ENCODE results near the gene AP2A2.
"Not testable (repeated sequence)": the region's sequence is repeated elsewhere in the genome, so short reads cannot be mapped to it uniquely, and the experiment has no call there.

The AP2A2 gene

GRCh38 chr11:975376-975775, 49.7 kb downstream of the AP2A2 start:
- DNase-seq (ENCODE audit: low read depth): not testable (repeated sequence)

DNA sequence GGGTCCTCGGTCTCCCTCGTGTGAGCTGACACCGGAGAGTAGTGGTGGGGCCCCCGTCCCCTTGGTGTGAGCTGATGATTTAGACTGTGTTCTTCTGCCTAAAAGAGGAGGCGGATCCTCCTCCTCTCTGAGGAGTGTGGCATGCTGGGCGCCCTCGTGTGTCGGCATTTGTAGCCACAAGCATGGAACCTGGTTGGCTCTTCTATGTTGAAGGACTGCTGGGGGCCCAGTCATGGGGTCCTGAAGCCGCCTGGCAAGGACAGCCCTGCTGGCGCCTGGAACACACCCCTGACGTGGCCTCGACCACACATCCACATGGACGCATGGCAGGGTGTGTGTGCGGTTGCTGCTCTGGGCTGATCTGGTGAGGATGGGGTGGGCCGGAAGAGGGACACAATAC, 50.2 kb downstream of the AP2A2 start:
- no peak for DNase-seq (ENCODE audit: low read depth)

GRCh38 chr11:976431-977160, 50.9 kb downstream of the AP2A2 start:
- peak; percentile 68 for DNase-seq (ENCODE audit: low read depth)

- DNase-seq (ENCODE audit: low read depth): no peak
Measured at GRCh38 chr11:977830-978720, 52.4 kb downstream of the AP2A2 start.

- DNase-seq (ENCODE audit: low read depth): no peak
Measured at GRCh38 chr11:978781-979180, 53.1 kb downstream of the AP2A2 start.

- DNase-seq (ENCODE audit: low read depth): no peak
Measured at GRCh38 chr11:980438-981357, 55.0 kb downstream of the AP2A2 start.

DNA sequence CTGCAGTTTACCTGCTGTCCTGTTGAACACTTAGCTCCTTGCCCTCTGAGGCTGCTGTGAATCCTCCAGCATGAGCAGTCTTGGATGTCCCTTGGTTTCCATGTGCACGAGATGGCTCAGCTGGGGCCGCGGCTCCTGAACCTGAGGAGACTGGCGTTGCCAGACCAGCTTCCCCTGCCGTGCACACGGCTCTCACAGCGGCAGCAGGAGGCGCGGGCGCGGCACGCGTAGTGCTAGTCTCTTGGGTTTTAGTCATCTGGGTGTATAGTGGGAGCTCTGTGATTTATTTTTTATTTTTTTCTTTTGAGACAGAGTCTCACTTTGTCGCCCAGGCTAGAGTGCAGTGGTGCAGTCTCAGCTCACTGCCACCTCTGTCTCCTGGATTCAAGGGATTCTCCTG, 56.1 kb downstream of the AP2A2 start:
- no peak for DNase-seq (ENCODE audit: low read depth)

DNA sequence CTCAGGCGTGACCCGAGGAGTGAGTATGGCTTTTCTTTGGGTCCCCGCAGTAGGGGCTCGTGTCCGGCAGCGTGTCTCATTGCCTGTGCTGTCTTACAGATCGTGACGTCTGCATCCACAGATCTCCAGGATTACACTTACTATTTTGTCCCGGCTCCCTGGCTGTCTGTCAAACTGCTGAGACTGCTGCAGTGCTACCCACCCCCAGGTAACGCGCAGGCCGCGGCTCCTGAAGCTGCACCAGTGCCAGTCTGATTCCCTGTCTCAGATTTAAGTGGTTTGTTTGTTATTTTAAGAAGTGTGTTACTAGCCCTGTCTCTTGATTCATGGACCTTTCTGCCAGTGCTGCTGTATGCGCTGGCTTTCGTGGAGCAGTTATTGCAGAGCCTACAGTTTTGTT, 58.9 kb downstream of the AP2A2 start:
- DNase-seq (ENCODE audit: low read depth): no peak

- no peak for DNase-seq (ENCODE audit: low read depth)
Measured at GRCh38 chr11:985406-985805, 59.7 kb downstream of the AP2A2 start.

- DNase-seq (ENCODE audit: low read depth): no peak
Measured at GRCh38 chr11:985848-986247, 60.2 kb downstream of the AP2A2 start.

DNA sequence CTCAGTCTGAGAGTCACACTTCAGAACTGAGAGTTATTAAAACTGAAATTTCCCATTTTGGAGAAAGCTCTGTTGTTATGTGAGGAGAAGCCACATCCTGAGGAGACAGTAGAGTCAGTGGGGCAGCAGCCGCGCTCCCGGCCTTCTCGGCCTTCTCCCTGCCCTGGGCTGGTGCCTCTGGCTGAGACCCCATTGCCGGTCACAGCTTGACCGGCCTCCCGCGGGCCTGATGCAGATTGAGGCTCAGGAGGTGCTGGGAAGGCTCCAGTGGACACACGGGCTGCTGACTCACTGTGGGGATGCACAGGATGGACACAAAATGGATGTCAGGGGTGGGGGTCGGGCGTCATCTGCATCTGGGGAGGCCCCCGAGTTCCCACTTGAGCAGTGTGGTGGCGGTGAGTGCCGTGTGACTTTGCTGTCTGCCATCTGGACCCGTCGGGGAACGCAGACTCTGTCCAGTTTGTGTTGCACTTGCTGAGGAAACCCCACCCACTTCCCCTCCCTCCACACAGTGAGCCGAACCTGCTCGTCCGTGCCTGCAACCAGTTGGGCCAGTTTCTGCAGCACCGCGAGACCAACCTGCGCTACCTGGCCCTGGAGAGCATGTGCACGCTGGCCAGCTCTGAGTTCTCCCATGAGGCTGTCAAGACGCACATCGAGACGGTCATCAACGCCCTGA, 60.7 kb downstream of the AP2A2 start:
- no peak for DNase-seq (ENCODE audit: low read depth)

DNA sequence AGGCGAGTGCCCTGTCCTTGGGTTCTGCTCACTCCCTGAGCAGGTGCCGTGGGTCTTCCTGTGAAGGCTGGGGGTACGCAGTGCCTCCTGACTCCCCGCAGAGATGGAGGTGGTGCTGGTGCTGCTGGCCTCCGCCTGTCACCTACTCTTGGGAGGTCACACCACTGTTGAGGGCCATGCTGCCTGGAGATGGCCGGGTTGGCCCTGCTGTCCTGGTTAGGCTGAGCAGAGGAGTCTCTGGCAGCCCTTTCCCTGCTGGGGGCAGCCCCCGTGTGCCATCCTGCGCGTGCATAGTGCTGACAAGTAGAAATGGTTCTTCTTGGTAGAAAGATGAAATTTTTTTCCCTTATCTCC, 61.3 kb downstream of the AP2A2 start:
- DNase-seq (ENCODE audit: low read depth): no peak

GRCh38 chr11:987671-988070, 62.0 kb downstream of the AP2A2 start:
- DNase-seq (ENCODE audit: low read depth): no peak

- no peak for DNase-seq (ENCODE audit: low read depth)
Measured at GRCh38 chr11:990101-990500, 64.4 kb downstream of the AP2A2 start.

DNA sequence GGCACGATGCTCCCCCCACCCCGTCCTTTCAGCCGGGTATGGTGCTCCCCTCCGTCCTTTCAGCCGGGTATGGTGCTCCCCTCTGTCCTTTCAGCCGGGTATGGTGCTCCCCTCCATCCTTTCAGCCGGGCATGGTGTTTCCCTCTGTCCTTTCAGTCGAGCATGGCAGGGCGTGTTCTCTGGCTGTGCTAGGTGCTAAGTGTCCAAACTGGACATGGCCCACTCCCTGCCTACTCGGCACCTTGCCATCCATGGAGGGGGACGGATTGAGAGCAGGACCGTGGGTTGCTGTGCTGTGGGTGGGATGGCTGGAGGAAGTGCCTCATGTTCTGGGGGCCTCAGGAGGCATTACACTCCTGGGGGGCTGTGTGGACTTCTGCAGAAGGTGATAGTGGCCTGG, 65.4 kb downstream of the AP2A2 start:
- DNase-seq (ENCODE audit: low read depth): no peak

DNA sequence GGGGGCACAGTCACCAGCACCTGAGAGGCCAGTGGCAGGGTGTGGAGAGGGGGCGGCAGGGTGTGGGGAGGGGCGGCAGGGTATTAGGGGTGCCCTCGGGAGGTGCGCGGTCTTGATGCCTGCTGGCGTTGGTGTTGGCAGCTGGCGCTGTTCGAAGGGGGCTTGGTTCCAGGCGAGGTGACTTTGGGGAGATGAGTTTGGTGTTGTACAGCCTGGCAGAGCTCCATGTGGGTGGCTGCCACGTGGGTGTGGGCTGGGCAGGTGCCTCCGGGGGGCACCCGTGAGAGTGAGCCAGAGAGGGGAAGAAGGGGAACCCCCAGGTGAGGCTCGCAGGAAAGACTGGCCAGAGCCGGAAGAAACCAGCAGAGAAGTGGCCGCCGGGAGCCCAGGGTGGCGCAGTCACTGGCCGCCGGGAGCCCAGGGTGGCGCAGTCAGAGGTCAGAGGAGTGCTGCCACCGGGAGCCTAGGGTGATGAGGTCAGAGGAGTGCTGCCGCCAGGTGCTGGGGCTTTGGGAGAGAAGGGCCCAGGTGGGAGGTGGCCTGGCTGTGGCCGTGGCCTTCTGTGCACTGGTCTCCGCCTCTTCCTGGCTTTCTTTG, 66.1 kb downstream of the AP2A2 start:
- DNase-seq (ENCODE audit: low read depth): no peak

- DNase-seq (ENCODE audit: low read depth): no peak
Measured at GRCh38 chr11:992577-992976, 66.9 kb downstream of the AP2A2 start.

DNA sequence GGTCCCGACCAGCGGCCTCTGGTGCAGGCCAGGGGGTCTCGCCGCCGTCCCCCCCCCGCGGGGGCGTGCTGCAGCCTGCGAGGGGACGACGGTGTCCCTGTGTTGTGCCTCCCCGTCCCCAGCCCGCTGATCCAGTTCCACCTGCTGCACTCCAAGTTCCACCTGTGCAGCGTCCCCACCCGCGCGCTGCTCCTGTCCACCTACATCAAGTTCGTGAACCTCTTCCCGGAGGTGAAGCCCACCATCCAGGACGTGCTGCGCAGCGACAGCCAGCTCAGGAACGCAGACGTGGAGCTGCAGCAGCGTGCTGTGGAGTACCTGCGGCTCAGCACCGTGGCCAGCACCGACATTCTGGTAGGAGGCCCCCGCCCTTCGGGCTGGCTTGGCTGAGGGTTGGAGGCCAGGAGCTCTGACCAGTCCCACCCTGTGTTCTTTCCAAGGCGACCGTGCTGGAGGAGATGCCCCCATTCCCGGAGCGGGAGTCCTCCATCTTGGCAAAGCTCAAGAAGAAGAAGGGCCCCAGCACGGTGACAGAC, 68.0 kb downstream of the AP2A2 start:
- no peak for DNase-seq (ENCODE audit: low read depth)

DNA sequence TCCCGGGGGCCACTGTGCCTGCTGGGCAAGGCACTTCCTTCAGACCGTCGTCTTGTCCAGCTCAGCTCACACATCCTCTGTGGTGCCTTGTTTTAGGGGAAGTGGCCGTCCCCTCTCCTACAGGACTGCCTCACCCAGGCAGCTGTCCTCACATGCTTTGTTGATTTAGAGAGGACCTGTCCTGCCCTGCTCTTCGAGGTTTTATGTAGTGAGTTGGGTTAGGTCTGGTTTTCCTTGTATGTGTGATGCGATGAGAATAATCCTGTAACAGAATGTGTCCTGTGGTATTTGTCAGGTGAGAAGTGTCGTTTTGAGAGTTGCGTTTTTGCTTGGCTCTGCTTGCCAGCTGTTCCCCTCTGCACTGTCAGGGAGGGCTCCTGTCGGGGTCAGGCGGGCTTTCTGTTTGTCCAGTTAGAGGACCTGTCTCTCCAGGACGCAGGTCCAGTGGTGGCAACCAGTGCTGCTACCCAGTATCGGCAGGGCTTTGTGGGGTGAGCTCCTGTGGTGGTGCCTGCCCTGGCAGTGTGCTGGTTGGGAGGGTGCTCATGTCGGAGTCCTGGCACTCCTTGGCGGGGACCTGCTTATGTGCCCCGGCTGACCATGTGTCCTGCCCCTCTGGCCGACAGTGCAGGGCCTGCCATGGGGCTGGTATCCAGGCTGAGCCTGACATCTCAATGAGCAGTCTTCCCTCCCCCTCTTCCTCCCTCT, 69.5 kb downstream of the AP2A2 start:
- DNase-seq (ENCODE audit: low read depth): no peak

- DNase-seq (ENCODE audit: low read depth): no peak
Measured at GRCh38 chr11:995752-996420, 70.2 kb downstream of the AP2A2 start.
